Measurements from ENCODE around the gene HMGN2.

The HMGN2 gene

GRCh38 chr1:26472320-26472900, at the start of gene HMGN2:
HMGN2 (plus strand) TSS chr1:26472440; CDS start chr1:26472613, 173 bp downstream.
- peak; percentile 93 for DNase-seq (ENCODE audit: low spot score)

DNA sequence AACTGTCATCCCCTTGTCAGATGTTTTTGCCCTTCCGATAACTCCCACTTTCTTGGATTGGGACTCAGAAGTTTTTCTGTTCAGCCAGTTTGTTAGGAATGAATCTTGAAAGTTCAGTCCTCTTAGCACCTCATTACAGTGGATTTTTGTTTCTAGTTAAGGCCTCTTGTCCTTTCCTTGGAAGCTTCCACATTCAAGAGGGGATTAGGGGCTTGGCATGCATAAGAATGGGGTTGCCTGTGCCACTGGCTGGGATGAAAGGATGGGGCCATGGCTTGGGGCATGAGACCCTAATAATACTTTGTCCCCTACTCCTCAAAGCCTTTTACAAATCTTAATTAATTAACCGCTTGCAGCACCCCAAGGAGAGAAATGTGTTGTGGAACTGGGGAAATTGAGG, 42.5 kb upstream of the HMGN2 start:
- no peak for DNase-seq (ENCODE audit: low spot score)

- DNase-seq (ENCODE audit: low spot score), result peak; percentile 98
These were observed 40.1 kb upstream of the HMGN2 start, which contains the start of gene DHDDS for GRCh38 chr1:26431979-26432695. DHDDS (plus strand) TSS chr1:26432321; CDS start chr1:26432946, 625 bp downstream.

GRCh38 chr1:26432793-26433192, 39.4 kb upstream of the HMGN2 start:
- no peak for DNase-seq (ENCODE audit: low spot score)

GRCh38 chr1:26434161-26434752, 38.0 kb upstream of the HMGN2 start:
- no peak for DNase-seq (ENCODE audit: low spot score)

GRCh38 chr1:26438041-26438440, 34.2 kb upstream of the HMGN2 start:
- no peak for DNase-seq (ENCODE audit: low spot score)

- DNase-seq (ENCODE audit: low spot score), result no peak
These were observed 32.0 kb upstream of the HMGN2 start for GRCh38 chr1:26440259-26440658.

- no peak for DNase-seq (ENCODE audit: low spot score)
These were observed 22.4 kb upstream of the HMGN2 start for GRCh38 chr1:26449868-26450267.

- DNase-seq (ENCODE audit: low spot score), result no peak
These were observed 21.3 kb upstream of the HMGN2 start for GRCh38 chr1:26450908-26451307.

GRCh38 chr1:26452459-26453183, 19.6 kb upstream of the HMGN2 start:
- DNase-seq (ENCODE audit: low spot score), result no peak

DNA sequence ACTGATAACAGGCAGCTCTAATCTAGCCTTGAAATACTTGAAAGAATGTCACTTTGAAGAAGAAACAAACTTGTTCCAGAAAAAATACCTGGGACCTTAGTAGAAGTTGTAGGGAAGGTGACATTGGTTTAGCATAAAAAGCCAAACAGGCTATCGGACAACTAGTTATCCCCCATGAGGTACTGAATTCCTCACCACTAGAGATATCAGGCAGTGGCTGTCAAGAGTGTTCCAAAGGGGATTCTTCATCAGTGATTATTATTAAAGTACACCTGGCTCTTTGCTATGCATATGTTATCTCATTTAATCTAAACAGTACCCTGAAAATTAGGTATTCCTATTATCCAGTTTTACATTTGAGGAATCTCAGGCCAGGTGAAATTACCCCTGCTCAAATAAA, 13.1 kb upstream of the HMGN2 start:
- DNase-seq (ENCODE audit: low spot score), result no peak

GRCh38 chr1:26459573-26460031, 12.6 kb upstream of the HMGN2 start:
- no peak for DNase-seq (ENCODE audit: low spot score)

DNA sequence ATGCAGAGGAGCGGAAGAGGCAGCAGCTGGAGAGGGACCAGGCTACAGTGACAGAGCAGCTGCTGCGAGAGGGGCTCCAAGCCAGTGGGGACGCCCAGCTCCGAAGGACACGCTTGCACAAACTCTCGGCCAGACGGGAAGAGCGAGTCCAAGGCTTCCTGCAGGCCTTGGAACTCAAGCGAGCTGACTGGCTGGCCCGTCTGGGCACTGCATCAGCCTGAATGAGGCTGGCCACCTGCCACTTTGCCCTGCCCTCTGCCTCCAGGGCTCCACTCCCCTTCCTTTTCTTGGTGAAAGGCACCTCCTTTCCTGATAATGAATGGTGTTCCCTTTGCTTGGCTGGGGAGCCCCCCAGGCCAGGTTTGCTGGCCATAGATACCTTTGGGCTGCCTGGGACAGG, 3.3 kb upstream of the HMGN2 start:
- peak; percentile 29 for DNase-seq (ENCODE audit: low spot score)

GRCh38 chr1:26469558-26469957, 2.7 kb upstream of the HMGN2 start:
- DNase-seq (ENCODE audit: low spot score), result no peak

- peak; percentile 17 for DNase-seq (ENCODE audit: low spot score)
These were observed 1.3 kb upstream of the HMGN2 start for GRCh38 chr1:26470878-26471497.

DNA sequence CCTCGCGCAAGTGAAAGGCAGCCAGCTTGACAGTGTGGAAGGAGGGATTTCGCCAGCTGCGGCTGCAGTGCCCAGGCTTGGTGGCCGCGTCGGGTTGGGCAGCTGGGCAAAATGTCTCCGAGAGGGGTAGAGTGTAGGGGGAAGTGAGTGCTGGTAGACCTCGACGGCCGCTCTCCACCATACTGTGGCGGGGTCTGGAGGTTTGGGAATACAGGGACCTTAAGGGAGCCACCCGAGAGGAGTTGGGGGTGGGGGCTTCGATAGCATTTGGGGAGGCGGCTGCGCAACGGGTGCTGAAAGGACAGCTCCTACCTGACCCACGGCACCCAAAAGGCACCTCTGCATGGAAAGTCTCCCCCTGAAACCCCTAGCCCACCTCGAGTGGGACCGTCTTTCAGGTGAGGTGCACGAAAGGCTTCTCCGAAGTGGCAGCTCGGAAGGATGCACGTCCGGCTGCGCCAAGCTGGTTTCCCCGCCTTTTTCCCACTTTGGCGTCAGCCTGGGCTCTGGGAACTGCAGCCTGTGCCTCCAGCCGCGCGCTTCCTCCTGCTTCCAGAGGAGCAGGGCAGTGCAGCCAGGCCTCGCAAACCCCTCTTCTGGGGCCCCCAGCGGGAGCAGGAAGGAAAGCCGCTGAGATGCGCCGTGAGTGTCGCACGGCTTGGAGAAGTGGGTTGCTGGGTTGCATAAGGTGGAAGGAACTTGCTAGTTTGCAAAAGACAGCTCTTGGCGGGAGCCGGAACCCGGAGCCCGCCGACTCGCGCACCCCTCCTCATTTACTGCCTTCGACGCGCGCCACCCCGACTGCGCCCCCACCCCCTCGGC, 531 bp upstream of the HMGN2 start:
- peak; percentile 54 for DNase-seq (ENCODE audit: low spot score)

DNA sequence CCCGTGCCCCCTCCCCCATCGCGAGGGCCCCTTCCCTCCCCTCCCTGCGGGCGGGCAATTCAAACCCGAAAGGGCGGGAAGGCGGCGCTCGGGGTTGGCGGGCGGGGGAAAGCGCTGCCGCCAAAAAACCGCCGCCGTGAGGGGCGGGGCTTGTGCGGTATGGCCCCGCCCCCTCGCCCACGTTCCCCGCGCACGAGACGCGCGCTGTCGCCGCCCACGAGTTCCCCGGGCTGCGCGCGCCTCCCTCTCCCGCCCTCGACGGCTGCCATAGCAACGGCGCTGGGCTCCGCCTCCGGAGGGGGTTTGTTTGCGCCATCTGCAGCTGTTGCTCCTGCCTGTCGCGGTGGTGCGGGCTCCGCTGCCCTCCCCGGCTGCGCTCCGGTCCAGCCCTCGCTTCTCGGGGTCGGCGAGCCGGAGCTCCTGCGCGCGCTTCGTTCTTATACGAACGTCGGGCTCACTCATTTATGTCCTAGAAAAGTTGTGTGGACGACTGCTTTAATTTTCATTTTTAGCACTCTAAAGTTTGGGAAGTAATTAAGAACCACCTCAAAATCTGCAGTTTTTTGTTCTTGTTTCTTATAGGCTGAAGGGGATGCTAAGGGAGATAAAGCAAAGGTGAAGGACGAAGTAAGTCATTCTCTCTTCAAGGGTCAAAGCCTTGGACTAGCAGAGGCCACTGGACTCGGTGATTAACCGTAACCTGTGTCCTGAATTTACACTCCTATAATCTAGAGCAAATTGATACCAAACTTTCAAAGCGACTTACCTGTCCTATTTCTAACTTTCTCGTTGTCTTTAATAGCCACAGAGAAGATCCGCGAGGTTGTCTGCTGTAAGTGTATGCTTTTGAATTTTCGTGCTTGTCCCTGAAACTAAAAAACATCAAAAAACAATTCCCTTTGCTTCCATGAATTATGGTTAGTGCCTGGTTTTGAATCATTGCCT, 933 bp downstream of the HMGN2 start:
- DNase-seq (ENCODE audit: low spot score), result peak; percentile 96

- DNase-seq (ENCODE audit: low spot score), result no peak
These were observed 2.6 kb downstream of the HMGN2 start for GRCh38 chr1:26474818-26475217.

DNA sequence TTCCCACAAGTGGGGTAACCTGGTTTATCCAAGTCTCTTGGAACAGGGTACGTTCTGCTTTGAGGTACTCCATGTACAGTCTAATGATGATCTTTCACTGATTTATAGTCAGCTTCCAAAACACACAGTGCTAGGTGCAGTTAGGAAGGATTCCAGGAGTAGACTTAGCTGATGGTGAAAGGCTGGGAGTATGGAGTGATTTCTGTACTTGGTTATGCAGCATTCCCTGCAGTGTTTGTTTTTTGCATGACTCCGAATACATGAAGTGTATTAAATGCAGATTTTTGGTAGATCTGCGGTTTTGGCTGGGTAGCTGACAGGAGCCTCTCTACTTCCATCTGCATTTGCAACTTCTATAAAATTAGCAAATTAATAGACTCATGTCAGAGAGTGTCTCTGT, 3.7 kb downstream of the HMGN2 start:
- no peak for DNase-seq (ENCODE audit: low spot score)

GRCh38 chr1:26476958-26477357, 4.7 kb downstream of the HMGN2 start:
- DNase-seq (ENCODE audit: low spot score), result no peak
